ENCODE data around the gene GLRX5. TPM values are rescaled to one million over a fixed set of nuclear protein-coding genes. Genes with fewer than 3 reads are reported as not detected.

GLRX5 gene
- total RNA-seq, 1 experiment from 2014 or later, result 72.8 TPM

DNA sequence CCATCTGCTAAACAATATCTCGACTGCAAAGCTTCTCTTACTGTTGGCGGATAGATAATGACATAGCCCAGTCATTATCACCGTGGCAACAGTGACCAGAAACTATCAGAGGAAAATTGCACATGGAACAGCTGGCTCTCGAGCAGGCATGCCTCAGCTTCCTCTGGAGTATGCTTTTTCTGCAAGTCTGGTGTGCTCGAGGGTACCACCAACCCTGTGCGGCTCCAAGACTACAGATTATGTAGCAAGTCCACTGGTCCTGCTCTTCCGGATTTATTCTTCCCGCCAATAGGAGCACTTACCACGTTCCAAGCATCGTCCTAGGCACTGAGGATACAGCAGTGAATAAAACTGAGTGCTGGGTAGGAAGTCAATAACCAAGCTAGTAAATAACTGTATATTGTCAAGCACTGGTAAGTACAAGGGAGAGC is 1.4 kb upstream of the GLRX5 start:
- TF ChIP-seq, protein P1, sequence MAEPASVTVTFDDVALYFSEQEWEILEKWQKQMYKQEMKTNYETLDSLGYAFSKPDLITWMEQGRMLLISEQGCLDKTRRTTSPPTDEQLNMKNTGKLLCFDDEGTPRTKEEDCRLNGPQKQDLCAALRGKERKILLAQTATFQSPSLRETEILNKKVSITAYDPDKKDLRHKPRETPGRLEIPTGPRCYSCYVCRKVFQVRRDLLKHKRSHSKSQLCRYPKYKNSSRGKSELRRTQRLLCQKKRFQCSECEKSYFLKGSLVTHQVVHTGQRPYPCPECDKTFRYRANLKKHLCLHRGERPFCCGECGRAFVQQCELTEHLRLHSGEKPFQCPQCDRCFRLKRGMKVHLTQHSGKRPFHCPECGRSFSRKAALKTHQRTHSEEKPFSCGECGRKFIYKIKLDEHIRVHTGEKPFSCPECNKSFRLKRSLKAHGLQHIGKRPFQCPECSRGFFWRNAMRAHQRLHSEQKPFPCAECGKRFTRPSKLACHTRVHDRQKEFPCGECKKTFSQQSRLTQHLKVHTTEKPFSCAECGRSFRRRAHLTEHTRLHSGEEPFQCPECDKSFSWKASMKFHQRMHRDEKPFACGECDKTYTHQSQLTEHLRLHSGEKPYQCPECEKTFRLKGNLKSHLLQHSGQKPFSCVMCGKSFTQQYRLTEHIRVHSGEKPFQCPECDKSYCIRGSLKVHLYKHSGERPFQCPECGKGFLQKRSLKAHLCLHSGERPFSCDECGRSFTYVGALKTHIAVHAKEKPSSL (CRISPR knock-in tag; conservative IDR thresholded peaks at IDR 0.05), result no peak
- TF ChIP-seq SMAD3 (CRISPR knock-in tag; IDR thresholded peaks at IDR 0.05; ENCODE audit: borderline replicate concordance) (no peak), JUN (CRISPR knock-in tag; IDR thresholded peaks at IDR 0.05) (no peak), NFATC4 (CRISPR knock-in tag; IDR thresholded peaks at IDR 0.05) (no peak), IRF2 (CRISPR knock-in tag; IDR thresholded peaks at IDR 0.05; ENCODE audit: borderline replicate concordance, low read depth) (no peak), ZNF416 (CRISPR knock-in tag; IDR thresholded peaks at IDR 0.05) (no peak), ZNF263 (CRISPR knock-in tag; IDR thresholded peaks at IDR 0.05; ENCODE audit: low read depth) (no peak), ETV6 (CRISPR knock-in tag; IDR thresholded peaks at IDR 0.05) (no peak)
- TF ChIP-seq, protein P2, sequence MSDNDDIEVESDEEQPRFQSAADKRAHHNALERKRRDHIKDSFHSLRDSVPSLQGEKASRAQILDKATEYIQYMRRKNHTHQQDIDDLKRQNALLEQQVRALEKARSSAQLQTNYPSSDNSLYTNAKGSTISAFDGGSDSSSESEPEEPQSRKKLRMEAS (CRISPR knock-in tag; IDR thresholded peaks at IDR 0.05), result no peak
- TF ChIP-seq, protein P3, sequence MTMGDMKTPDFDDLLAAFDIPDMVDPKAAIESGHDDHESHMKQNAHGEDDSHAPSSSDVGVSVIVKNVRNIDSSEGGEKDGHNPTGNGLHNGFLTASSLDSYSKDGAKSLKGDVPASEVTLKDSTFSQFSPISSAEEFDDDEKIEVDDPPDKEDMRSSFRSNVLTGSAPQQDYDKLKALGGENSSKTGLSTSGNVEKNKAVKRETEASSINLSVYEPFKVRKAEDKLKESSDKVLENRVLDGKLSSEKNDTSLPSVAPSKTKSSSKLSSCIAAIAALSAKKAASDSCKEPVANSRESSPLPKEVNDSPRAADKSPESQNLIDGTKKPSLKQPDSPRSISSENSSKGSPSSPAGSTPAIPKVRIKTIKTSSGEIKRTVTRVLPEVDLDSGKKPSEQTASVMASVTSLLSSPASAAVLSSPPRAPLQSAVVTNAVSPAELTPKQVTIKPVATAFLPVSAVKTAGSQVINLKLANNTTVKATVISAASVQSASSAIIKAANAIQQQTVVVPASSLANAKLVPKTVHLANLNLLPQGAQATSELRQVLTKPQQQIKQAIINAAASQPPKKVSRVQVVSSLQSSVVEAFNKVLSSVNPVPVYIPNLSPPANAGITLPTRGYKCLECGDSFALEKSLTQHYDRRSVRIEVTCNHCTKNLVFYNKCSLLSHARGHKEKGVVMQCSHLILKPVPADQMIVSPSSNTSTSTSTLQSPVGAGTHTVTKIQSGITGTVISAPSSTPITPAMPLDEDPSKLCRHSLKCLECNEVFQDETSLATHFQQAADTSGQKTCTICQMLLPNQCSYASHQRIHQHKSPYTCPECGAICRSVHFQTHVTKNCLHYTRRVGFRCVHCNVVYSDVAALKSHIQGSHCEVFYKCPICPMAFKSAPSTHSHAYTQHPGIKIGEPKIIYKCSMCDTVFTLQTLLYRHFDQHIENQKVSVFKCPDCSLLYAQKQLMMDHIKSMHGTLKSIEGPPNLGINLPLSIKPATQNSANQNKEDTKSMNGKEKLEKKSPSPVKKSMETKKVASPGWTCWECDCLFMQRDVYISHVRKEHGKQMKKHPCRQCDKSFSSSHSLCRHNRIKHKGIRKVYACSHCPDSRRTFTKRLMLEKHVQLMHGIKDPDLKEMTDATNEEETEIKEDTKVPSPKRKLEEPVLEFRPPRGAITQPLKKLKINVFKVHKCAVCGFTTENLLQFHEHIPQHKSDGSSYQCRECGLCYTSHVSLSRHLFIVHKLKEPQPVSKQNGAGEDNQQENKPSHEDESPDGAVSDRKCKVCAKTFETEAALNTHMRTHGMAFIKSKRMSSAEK (CRISPR knock-in tag; IDR thresholded peaks at IDR 0.05; ENCODE audit: borderline replicate concordance), result no peak
- TF ChIP-seq, protein P4, sequence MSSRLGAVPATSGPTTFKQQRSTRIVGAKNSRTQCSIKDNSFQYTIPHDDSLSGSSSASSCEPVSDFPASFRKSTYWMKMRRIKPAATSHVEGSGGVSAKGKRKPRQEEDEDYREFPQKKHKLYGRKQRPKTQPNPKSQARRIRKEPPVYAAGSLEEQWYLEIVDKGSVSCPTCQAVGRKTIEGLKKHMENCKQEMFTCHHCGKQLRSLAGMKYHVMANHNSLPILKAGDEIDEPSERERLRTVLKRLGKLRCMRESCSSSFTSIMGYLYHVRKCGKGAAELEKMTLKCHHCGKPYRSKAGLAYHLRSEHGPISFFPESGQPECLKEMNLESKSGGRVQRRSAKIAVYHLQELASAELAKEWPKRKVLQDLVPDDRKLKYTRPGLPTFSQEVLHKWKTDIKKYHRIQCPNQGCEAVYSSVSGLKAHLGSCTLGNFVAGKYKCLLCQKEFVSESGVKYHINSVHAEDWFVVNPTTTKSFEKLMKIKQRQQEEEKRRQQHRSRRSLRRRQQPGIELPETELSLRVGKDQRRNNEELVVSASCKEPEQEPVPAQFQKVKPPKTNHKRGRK (CRISPR knock-in tag; IDR thresholded peaks at IDR 0.05; ENCODE audit: borderline replicate concordance), result no peak
- Mint-ChIP-seq H3K4me3 (peak overlapping the region; percentile 93), H3K4me1 (peaks cover 44% of the 10 kb centered on the region), H3K27me3 (ENCODE audit: low read depth) (no peaks in the 10 kb centered on the region), H3K27ac (no peak overlapping the region; the same call in 1 of the 2 replicates), H3K9me3 (no peaks in the 10 kb centered on the region), H3K36me3 (peaks cover 23% of the 10 kb centered on the region)
- CTCF ChIA-PET, result interaction anchor here (0.9 to 2.5 kb wide), 4 partner anchors 81 to 119 kb away, joined by 3 to 11 read pairs (median 7); no protein-coding TSS in a partner anchor
- POLR2A ChIA-PET, result interaction anchor here (0.6 kb wide), 1 partner anchor 667 kb away, joined by 3 read pairs; no protein-coding TSS in a partner anchor
- no peak for DNase-seq (ENCODE audit: low spot score)
- no peak for ATAC-seq

DNA sequence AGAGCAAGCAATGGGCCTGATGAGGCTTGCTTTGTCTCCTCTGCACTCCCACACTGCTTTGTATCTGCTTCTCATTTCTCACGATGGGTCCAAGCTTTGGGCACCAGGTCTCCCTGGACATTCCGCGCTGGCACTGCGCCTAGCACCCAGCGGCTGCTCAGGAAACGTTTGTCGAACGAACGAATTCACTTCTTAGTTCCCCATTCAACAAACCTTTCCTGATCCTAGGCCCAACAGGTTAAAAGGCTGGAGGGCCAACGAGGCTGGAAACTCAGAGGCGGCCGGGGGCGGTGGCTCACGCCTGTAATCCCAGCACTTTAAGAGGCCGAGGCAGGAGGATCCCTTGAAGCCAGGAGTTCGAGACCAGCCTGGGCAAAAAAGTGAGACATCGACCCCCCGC is 1.0 kb upstream of the GLRX5 start:
- Mint-ChIP-seq H3K27ac (peak overlapping the region; percentile 63; the same call in 1 of the 2 replicates), H3K9me3 (no peaks in the 10 kb centered on the region), H3K27me3 (ENCODE audit: low read depth) (no peaks in the 10 kb centered on the region), H3K36me3 (peaks cover 23% of the 10 kb centered on the region), H3K4me3 (peak overlapping the region; percentile 93), H3K4me1 (peaks cover 45% of the 10 kb centered on the region)
- DNase-seq (ENCODE audit: low spot score) (no peak), ATAC-seq (no peak)
- ChIA-PET POLR2A (interaction anchor here (0.7 to 1.7 kb wide), 3 partner anchors 11 to 98 kb away, joined by 3 to 4 read pairs (median 4); partner anchors contain the start of gene SYNE3), CTCF (interaction anchor here (1.0 to 2.5 kb wide), 6 partner anchors 8 to 119 kb away, joined by 3 to 13 read pairs (median 8); no protein-coding TSS in a partner anchor)
- TF ChIP-seq, protein P5, sequence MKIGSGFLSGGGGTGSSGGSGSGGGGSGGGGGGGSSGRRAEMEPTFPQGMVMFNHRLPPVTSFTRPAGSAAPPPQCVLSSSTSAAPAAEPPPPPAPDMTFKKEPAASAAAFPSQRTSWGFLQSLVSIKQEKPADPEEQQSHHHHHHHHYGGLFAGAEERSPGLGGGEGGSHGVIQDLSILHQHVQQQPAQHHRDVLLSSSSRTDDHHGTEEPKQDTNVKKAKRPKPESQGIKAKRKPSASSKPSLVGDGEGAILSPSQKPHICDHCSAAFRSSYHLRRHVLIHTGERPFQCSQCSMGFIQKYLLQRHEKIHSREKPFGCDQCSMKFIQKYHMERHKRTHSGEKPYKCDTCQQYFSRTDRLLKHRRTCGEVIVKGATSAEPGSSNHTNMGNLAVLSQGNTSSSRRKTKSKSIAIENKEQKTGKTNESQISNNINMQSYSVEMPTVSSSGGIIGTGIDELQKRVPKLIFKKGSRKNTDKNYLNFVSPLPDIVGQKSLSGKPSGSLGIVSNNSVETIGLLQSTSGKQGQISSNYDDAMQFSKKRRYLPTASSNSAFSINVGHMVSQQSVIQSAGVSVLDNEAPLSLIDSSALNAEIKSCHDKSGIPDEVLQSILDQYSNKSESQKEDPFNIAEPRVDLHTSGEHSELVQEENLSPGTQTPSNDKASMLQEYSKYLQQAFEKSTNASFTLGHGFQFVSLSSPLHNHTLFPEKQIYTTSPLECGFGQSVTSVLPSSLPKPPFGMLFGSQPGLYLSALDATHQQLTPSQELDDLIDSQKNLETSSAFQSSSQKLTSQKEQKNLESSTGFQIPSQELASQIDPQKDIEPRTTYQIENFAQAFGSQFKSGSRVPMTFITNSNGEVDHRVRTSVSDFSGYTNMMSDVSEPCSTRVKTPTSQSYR (CRISPR knock-in tag; IDR thresholded peaks at IDR 0.05), result no peak
- TF ChIP-seq, protein P6, sequence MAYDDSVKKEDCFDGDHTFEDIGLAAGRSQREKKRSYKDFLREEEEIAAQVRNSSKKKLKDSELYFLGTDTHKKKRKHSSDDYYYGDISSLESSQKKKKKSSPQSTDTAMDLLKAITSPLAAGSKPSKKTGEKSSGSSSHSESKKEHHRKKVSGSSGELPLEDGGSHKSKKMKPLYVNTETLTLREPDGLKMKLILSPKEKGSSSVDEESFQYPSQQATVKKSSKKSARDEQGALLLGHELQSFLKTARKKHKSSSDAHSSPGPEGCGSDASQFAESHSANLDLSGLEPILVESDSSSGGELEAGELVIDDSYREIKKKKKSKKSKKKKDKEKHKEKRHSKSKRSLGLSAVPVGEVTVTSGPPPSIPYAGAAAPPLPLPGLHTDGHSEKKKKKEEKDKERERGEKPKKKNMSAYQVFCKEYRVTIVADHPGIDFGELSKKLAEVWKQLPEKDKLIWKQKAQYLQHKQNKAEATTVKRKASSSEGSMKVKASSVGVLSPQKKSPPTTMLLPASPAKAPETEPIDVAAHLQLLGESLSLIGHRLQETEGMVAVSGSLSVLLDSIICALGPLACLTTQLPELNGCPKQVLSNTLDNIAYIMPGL (CRISPR knock-in tag; IDR thresholded peaks at IDR 0.05), result 0 out of 2 replicates have a peak, but pooled peaks have one; percentile 33

Measured in WTC11 (cell line).